HepG2 (cell line): ENCODE data around the gene AFAP1. TPM values are rescaled to one million over a fixed set of nuclear protein-coding genes. Genes with fewer than 3 reads are reported as not detected.

ENCODE experiments used
- CEBPG ChIP-seq: IDR thresholded peaks from 2 replicates; pipeline ENCODE4 v1.6.1; 2016
- DMAP1 ChIP-seq: IDR thresholded peaks from 2 replicates; pipeline ENCODE4 v1.6.1; 2016
- FOXO1 ChIP-seq: sonication (generic); formaldehyde crosslinking; IDR thresholded peaks from 2 replicates; pipeline ENCODE4 v1.4.0; 2020; ENCODE audit warnings: missing genetic modification reagents
- PHF5A ChIP-seq: IDR thresholded peaks from one replicate; pipeline ENCODE4 v1.6.1; 2018; ENCODE audit warnings: low read depth, missing genetic modification reagents; ENCODE audit not compliant: unreplicated experiment
- SATB2 ChIP-seq: sonication (generic); formaldehyde crosslinking; IDR thresholded peaks from 2 replicates; pipeline ENCODE4 v1.5.0; 2020; ENCODE audit warnings: missing genetic modification reagents
- SRSF1 ChIP-seq: fragments of 200-400 bp; formaldehyde crosslinking; optimal IDR thresholded peaks from 2 replicates; pipeline ENCODE3; 2017; ENCODE audit warnings: mild to moderate bottlenecking, low read depth, low read length, moderate library complexity
- ZEB1 ChIP-seq: IDR thresholded peaks from 2 replicates; pipeline ENCODE4 v1.6.1; 2012; ENCODE audit warnings: mild to moderate bottlenecking, low read depth, inconsistent platforms; ENCODE audit not compliant: insufficient replicate concordance
- ZNF44 ChIP-seq: sonication (generic); formaldehyde crosslinking; IDR thresholded peaks from 2 replicates; pipeline ENCODE4 v1.5.1; 2020; ENCODE audit warnings: mild to moderate bottlenecking, missing genetic modification reagents
- ZNF672 ChIP-seq: sonication (generic); formaldehyde crosslinking; IDR thresholded peaks from 2 replicates; pipeline ENCODE4 v1.8.1; 2022; ENCODE audit warnings: missing genetic modification reagents
- polyA plus RNA-seq, 8 experiments: library from polyadenylated mRNA; depleted of rRNA in 3 of 8; stranded (reverse) in 7 of 8; unstranded in 1 of 8; fragments of >200 nt; fragmentation: Illumina TruSeq in 4 of 8; extraction: Trizol in 4 of 8; gene quantifications; 2 replicates each; pipeline versions ENCODE4 v1.2.1 to v1.2.3, GENCODE V29; 2011 to 2016; ENCODE audit warnings: low read depth in 4 of 8, missing spikeins in 1 of 8, mixed read lengths in 1 of 8; ENCODE audit not compliant: insufficient read depth in 1 of 8
- total RNA-seq, 5 experiments: library from RNA; depleted of rRNA; stranded (reverse); fragments of >200 nt; fragmentation: Illumina TruSeq; extraction: Trizol; gene quantifications; 2 replicates each; pipeline ENCODE4 v1.2.3, GENCODE V29; 2016; ENCODE audit warnings: low read depth in 1 of 5
- TF ChIP-seq, protein P1 (sequence below): sonication (generic); formaldehyde crosslinking; IDR thresholded peaks from 2 replicates; pipeline ENCODE4 v1.5.0; 2020; ENCODE audit warnings: missing genetic modification reagents
- TF ChIP-seq, protein P2 (sequence below): sonication (generic); formaldehyde crosslinking; IDR thresholded peaks from 2 replicates; pipeline ENCODE4 v1.4.0; 2020; ENCODE audit warnings: missing genetic modification reagents
- TF ChIP-seq, protein P3 (sequence below): sonication (generic); formaldehyde crosslinking; IDR thresholded peaks from 2 replicates; pipeline ENCODE4 v1.8.0; 2022; ENCODE audit warnings: mild to moderate bottlenecking, missing genetic modification reagents, moderate library complexity
- TF ChIP-seq, protein P4 (sequence below): sonication (generic); formaldehyde crosslinking; IDR thresholded peaks from 2 replicates; pipeline ENCODE4 v1.4.0; 2020; ENCODE audit warnings: mild to moderate bottlenecking, low read depth, missing genetic modification reagents
- TF ChIP-seq, protein P5 (sequence below): sonication (generic); formaldehyde crosslinking; IDR thresholded peaks from 2 replicates; pipeline ENCODE4 v1.8.1; 2023; ENCODE audit warnings: mild to moderate bottlenecking, inconsistent platforms, moderate library complexity, missing genetic modification reagents, borderline replicate concordance
- TF ChIP-seq, protein P6 (sequence below): sonication (generic); formaldehyde crosslinking; IDR thresholded peaks from 2 replicates; pipeline ENCODE4 v1.8.0; 2022; ENCODE audit warnings: mild to moderate bottlenecking, missing genetic modification reagents, moderate library complexity
- TF ChIP-seq, protein P7 (sequence below): IDR thresholded peaks from 2 replicates; pipeline ENCODE4 v1.6.1; 2016; ENCODE audit warnings: mild to moderate bottlenecking, missing biosample characterization, missing genetic modification reagents
- TF ChIP-seq, protein P8 (sequence below): sonication (generic); formaldehyde crosslinking; IDR thresholded peaks from 2 replicates; pipeline ENCODE4 v1.4.0; 2020; ENCODE audit warnings: missing genetic modification reagents
- TF ChIP-seq, protein P9 (sequence below): sonication (generic); formaldehyde crosslinking; IDR thresholded peaks from 2 replicates; pipeline ENCODE4 v1.9.0; 2021; ENCODE audit warnings: missing genetic modification reagents, borderline replicate concordance

The AFAP1 gene
- total and polyA plus RNA-seq, 2 of the 13 experiments (the other 11 are each of a cell fraction or from before 2014, with no cell fraction given): 2.5 TPM

DNA sequence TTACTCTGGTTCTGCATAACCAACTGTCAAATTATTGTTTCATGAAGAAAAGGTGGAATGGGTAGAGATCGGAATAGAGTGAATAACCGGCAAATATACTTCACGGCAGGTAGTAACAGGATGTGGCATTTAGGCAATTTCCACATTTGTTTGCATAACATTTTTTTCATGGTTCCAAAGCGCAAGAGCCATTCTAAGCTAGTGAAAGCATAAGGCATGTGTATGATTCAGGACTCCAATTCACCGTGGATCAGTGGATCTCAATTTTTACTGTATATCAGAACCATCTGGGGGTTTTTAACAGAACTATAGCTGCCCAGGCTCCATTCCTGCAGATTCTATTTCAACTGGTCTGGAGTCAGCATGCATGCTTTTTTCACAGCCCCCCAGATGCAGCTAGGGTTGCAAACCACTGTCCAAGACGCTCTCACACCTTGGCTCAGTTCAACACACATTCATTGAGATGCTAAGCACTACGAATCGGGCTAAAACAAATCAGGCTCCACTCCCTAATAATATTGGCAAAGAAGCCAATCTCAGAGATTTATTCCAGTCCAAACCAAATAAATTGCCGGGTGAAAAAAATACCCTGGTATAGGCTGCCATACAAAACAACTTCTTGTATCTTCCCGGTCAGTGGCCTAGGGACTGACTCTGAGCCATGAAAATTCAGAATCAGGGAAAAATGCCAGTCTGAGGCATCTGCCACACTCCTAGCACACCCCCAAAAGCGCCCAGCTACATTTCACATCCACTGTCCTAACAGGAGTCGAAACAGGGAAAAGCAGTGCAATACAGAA lies 30.0 kb downstream of the AFAP1 start (continued):
- TF ChIP-seq, protein P1, sequence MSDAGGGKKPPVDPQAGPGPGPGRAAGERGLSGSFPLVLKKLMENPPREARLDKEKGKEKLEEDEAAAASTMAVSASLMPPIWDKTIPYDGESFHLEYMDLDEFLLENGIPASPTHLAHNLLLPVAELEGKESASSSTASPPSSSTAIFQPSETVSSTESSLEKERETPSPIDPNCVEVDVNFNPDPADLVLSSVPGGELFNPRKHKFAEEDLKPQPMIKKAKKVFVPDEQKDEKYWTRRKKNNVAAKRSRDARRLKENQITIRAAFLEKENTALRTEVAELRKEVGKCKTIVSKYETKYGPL (CRISPR knock-in tag): peak; percentile 24; the same call in 1 of the 2 replicates
- TF ChIP-seq, protein P2, sequence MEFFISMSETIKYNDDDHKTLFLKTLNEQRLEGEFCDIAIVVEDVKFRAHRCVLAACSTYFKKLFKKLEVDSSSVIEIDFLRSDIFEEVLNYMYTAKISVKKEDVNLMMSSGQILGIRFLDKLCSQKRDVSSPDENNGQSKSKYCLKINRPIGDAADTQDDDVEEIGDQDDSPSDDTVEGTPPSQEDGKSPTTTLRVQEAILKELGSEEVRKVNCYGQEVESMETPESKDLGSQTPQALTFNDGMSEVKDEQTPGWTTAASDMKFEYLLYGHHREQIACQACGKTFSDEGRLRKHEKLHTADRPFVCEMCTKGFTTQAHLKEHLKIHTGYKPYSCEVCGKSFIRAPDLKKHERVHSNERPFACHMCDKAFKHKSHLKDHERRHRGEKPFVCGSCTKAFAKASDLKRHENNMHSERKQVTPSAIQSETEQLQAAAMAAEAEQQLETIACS: no peak
- TF ChIP-seq, protein P3, sequence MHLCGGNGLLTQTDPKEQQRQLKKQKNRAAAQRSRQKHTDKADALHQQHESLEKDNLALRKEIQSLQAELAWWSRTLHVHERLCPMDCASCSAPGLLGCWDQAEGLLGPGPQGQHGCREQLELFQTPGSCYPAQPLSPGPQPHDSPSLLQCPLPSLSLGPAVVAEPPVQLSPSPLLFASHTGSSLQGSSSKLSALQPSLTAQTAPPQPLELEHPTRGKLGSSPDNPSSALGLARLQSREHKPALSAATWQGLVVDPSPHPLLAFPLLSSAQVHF: no peak
- TF ChIP-seq, protein P4, sequence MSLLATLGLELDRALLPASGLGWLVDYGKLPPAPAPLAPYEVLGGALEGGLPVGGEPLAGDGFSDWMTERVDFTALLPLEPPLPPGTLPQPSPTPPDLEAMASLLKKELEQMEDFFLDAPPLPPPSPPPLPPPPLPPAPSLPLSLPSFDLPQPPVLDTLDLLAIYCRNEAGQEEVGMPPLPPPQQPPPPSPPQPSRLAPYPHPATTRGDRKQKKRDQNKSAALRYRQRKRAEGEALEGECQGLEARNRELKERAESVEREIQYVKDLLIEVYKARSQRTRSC: no peak
- TF ChIP-seq, protein P5, sequence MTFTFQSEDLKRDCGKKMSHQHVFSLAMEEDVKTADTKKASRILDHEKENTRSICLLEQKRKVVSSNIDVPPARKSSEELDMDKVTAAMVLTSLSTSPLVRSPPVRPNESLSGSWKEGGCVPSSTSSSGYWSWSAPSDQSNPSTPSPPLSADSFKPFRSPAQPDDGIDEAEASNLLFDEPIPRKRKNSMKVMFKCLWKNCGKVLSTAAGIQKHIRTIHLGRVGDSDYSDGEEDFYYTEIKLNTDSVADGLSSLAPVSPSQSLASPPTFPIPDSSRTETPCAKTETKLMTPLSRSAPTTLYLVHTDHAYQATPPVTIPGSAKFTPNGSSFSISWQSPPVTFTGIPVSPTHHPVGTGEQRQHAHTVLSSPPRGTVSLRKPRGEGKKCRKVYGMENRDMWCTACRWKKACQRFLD: no peak
- TF ChIP-seq CEBPG (CRISPR knock-in tag) (peak; percentile 78), ZNF44 (no peak), FOXO1 (CRISPR knock-in tag) (no peak), DMAP1 (CRISPR knock-in tag) (no peak), SATB2 (CRISPR knock-in tag) (no peak), PHF5A (CRISPR knock-in tag) (no peak), ZNF672 (no peak), ZEB1 (no peak), SRSF1 (no peak)
- TF ChIP-seq, protein P6, sequence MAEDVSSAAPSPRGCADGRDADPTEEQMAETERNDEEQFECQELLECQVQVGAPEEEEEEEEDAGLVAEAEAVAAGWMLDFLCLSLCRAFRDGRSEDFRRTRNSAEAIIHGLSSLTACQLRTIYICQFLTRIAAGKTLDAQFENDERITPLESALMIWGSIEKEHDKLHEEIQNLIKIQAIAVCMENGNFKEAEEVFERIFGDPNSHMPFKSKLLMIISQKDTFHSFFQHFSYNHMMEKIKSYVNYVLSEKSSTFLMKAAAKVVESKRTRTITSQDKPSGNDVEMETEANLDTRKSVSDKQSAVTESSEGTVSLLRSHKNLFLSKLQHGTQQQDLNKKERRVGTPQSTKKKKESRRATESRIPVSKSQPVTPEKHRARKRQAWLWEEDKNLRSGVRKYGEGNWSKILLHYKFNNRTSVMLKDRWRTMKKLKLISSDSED (CRISPR knock-in tag): no peak
- TF ChIP-seq, protein P7, sequence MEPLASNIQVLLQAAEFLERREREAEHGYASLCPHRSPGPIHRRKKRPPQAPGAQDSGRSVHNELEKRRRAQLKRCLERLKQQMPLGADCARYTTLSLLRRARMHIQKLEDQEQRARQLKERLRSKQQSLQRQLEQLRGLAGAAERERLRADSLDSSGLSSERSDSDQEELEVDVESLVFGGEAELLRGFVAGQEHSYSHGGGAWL (CRISPR knock-in tag): no peak
- TF ChIP-seq, protein P8, sequence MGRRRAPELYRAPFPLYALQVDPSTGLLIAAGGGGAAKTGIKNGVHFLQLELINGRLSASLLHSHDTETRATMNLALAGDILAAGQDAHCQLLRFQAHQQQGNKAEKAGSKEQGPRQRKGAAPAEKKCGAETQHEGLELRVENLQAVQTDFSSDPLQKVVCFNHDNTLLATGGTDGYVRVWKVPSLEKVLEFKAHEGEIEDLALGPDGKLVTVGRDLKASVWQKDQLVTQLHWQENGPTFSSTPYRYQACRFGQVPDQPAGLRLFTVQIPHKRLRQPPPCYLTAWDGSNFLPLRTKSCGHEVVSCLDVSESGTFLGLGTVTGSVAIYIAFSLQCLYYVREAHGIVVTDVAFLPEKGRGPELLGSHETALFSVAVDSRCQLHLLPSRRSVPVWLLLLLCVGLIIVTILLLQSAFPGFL (CRISPR knock-in tag): no peak
- TF ChIP-seq, protein P9, sequence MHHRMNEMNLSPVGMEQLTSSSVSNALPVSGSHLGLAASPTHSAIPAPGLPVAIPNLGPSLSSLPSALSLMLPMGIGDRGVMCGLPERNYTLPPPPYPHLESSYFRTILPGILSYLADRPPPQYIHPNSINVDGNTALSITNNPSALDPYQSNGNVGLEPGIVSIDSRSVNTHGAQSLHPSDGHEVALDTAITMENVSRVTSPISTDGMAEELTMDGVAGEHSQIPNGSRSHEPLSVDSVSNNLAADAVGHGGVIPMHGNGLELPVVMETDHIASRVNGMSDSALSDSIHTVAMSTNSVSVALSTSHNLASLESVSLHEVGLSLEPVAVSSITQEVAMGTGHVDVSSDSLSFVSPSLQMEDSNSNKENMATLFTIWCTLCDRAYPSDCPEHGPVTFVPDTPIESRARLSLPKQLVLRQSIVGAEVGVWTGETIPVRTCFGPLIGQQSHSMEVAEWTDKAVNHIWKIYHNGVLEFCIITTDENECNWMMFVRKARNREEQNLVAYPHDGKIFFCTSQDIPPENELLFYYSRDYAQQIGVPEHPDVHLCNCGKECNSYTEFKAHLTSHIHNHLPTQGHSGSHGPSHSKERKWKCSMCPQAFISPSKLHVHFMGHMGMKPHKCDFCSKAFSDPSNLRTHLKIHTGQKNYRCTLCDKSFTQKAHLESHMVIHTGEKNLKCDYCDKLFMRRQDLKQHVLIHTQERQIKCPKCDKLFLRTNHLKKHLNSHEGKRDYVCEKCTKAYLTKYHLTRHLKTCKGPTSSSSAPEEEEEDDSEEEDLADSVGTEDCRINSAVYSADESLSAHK (CRISPR knock-in tag): no peak
